Neural crest cell (in vitro differentiated cells): Measurements from ENCODE around the gene TRPV5. TPM values are rescaled to one million over a fixed set of nuclear protein-coding genes. Genes with fewer than 3 reads are reported as not detected.

Source experiments
- DNase-seq: peaks from one replicate; pipeline ENCODE4 v3.0.0; 2021; ENCODE audit warnings: low read depth, mixed read lengths, low spot score
- H3K27ac Mint-ChIP-seq: one replicate; pipeline ENCODE4 v1.8.0; 2021; ENCODE audit warnings: mild to moderate bottlenecking, mixed read lengths; ENCODE audit not compliant: unreplicated experiment
- H3K27me3 Mint-ChIP-seq: 2 replicates; pipeline ENCODE4 v1.8.0; 2021; ENCODE audit warnings: low read depth, mild to moderate bottlenecking, mixed read lengths
- H3K36me3 Mint-ChIP-seq: 2 replicates; pipeline ENCODE4 v1.8.0; 2021; ENCODE audit warnings: low read depth, mild to moderate bottlenecking, mixed read lengths
- H3K4me1 Mint-ChIP-seq: 2 replicates; pipeline ENCODE4 v1.8.0; 2021; ENCODE audit warnings: mixed read lengths
- H3K4me3 Mint-ChIP-seq: one replicate; pipeline ENCODE4 v1.8.0; 2021; ENCODE audit warnings: mild to moderate bottlenecking, mixed read lengths
- H3K9me3 Mint-ChIP-seq: 2 replicates; pipeline ENCODE4 v1.8.0; 2021; ENCODE audit warnings: mixed read lengths
- CTCF ChIP-seq: fragments of 200-600 bp; sonication (generic); conservative IDR thresholded peaks from 2 replicates; pipeline ENCODE4 v1.5.0; 2021; ENCODE audit warnings: antibody characterized with exemption, mild to moderate bottlenecking
- total RNA-seq: library from RNA; stranded (reverse); gene quantifications from 2 replicates; pipeline ENCODE4 v1.2.1, GENCODE V29; 2021

Gene TRPV5
- total RNA-seq, 1 donor from 2014 or later = 0.07 TPM

- peaks cover 34% of the 10 kb centered on the region for H3K27me3 Mint-ChIP-seq
- no peaks in the 10 kb centered on the region for H3K4me1 Mint-ChIP-seq
- H3K9me3 Mint-ChIP-seq = no peaks in the 10 kb centered on the region
- no peak for DNase-seq
- no peak overlapping the region for H3K4me3 Mint-ChIP-seq
- no peaks in the 10 kb centered on the region for H3K36me3 Mint-ChIP-seq
- TF ChIP-seq CTCF = no peak
- no peak overlapping the region for H3K27ac Mint-ChIP-seq
Measured at GRCh38 chr7:142881586-142882337, 51.8 kb downstream of the TRPV5 start.

GRCh38 chr7:142880876-142881505, 52.6 kb downstream of the TRPV5 start:
- Mint-ChIP-seq H3K36me3 (no peaks in the 10 kb centered on the region), H3K9me3 (no peaks in the 10 kb centered on the region)
- DNase-seq = peak; percentile 22

GRCh38 chr7:142879060-142879459, 54.5 kb downstream of the TRPV5 start:
- Mint-ChIP-seq H3K36me3 (no peaks in the 10 kb centered on the region), H3K4me3 (no peak overlapping the region), H3K9me3 (no peaks in the 10 kb centered on the region), H3K4me1 (no peaks in the 10 kb centered on the region), H3K27me3 (peaks cover 34% of the 10 kb centered on the region), H3K27ac (no peak overlapping the region)
- TF ChIP-seq CTCF = no peak
- DNase-seq = no peak

More at GRCh38 chr7:142880876-142881505, 52.6 kb downstream of the TRPV5 start:
- H3K4me3 Mint-ChIP-seq = no peak overlapping the region
- H3K27me3 Mint-ChIP-seq = peaks cover 34% of the 10 kb centered on the region
- peak; percentile 66 for TF ChIP-seq CTCF
- H3K4me1 Mint-ChIP-seq = no peaks in the 10 kb centered on the region
- H3K27ac Mint-ChIP-seq = no peak overlapping the region

- TF ChIP-seq CTCF = no peak
- no peak overlapping the region for H3K4me3 Mint-ChIP-seq
- peaks cover 2% of the 10 kb centered on the region for H3K9me3 Mint-ChIP-seq
- no peak overlapping the region for H3K27ac Mint-ChIP-seq
- no peak for DNase-seq
- H3K36me3 Mint-ChIP-seq = no peaks in the 10 kb centered on the region
- peaks cover 34% of the 10 kb centered on the region for H3K27me3 Mint-ChIP-seq
- H3K4me1 Mint-ChIP-seq = no peaks in the 10 kb centered on the region
Measured at GRCh38 chr7:142878315-142878714, 55.2 kb downstream of the TRPV5 start.

GRCh38 chr7:142876991-142877910, 56.3 kb downstream of the TRPV5 start:
- Mint-ChIP-seq H3K4me1 (no peaks in the 10 kb centered on the region), H3K27me3 (peaks cover 27% of the 10 kb centered on the region), H3K9me3 (peaks cover 2% of the 10 kb centered on the region), H3K36me3 (no peaks in the 10 kb centered on the region), H3K4me3 (no peak overlapping the region), H3K27ac (no peak overlapping the region)
- DNase-seq = no peak
- TF ChIP-seq CTCF = no peak
